Endothelial cell of umbilical vein (primary cell): ENCODE data around the gene CAPG. TPM values are rescaled to one million over a fixed set of nuclear protein-coding genes. Genes with fewer than 3 reads are reported as not detected.

ENCODE experiments used
- BruUV-seq: library from RNA; stranded (reverse); fragments of 400-500 nt; replicated peaks from 2 replicates; lab custom pipeline; 2021; lab: Mats Ljungman, UMichigan
- CTCF ChIA-PET: fragments of 300-600, 350-600 bp; sonication (Branson Sonifier 250); formaldehyde crosslinking; loops from one replicate; lab custom pipeline; 2021; ENCODE audit warnings: antibody characterized with exemption, inconsistent platforms; lab: Charles Lee
- POLR2A ChIA-PET: fragments of 300-600, 350-600 bp; sonication (Branson Sonifier 250); formaldehyde crosslinking; loops from one replicate; lab custom pipeline; 2021; ENCODE audit warnings: antibody characterized with exemption, inconsistent platforms; lab: Charles Lee
- DNase-seq: peaks from one replicate; pipeline ENCODE4 v3.0.0-alpha.2; 2011; ENCODE audit warnings: low read depth, low spot score
- FAIRE-seq: peaks from 2 replicates; lab custom pipeline; 2011; peaks lifted over from hg19 to GRCh38; lab: Jason Lieb, UNC
- H2AFZ ChIP-seq: 2 replicates; pipeline ENCODE4 v1.6.0; 2012; ENCODE audit warnings: low read depth, low read length, control low read depth, inconsistent platforms
- H3K27ac ChIP-seq: 2 replicates; pipeline ENCODE4 v1.5.1; 2011; ENCODE audit warnings: low read depth, mild to moderate bottlenecking, control low read depth, low read length, moderate library complexity; ENCODE audit not compliant: insufficient read depth
- H3K27me3 ChIP-seq, 2 experiments: 2 replicates each; pipeline versions ENCODE4 v1.6.0 to v1.6.1; 2011; ENCODE audit warnings: low read length in 2 of 2, mixed read lengths in 1 of 2; ENCODE audit not compliant: control insufficient read depth in 2 of 2, insufficient read depth in 2 of 2
- H3K36me3 ChIP-seq, 2 experiments: 2 replicates in 1 of 2; 3 replicates in 1 of 2; pipeline ENCODE4 v1.5.1; 2011; ENCODE audit warnings: low read length in 2 of 2, mild to moderate bottlenecking in 1 of 2, moderate library complexity in 1 of 2; ENCODE audit not compliant: control insufficient read depth in 2 of 2, insufficient read depth in 2 of 2; ENCODE audit errors: extremely low read depth in 1 of 2
- H3K4me1 ChIP-seq: 3 replicates; pipeline ENCODE4 v1.5.1; 2011; ENCODE audit warnings: mild to moderate bottlenecking, low read length; ENCODE audit not compliant: control insufficient read depth, insufficient read depth; ENCODE audit errors: extremely low read depth
- H3K4me2 ChIP-seq: 2 replicates; pipeline ENCODE4 v1.6.1; 2011; ENCODE audit warnings: low read length, control low read depth, mixed read lengths; ENCODE audit not compliant: insufficient read depth
- H3K4me3 ChIP-seq, 3 experiments: fragments of 200-600 bp in 1 of 3; sonication (generic), shearing (Covaris generic) in 1 of 3; replicated peaks in 1 of 3; 2 replicates each; pipeline ENCODE4 v1.5.1; 2011 to 2016; ENCODE audit warnings: control low read depth in 3 of 3, low read length in 3 of 3, mild to moderate bottlenecking in 2 of 3, inconsistent platforms in 1 of 3, low read depth in 1 of 3, moderate library complexity in 1 of 3; ENCODE audit not compliant: insufficient read depth in 1 of 3
- H3K79me2 ChIP-seq: 2 replicates; pipeline ENCODE4 v1.6.0; 2012; ENCODE audit warnings: low read length, inconsistent platforms; ENCODE audit not compliant: control insufficient read depth, insufficient read depth
- H3K9ac ChIP-seq: replicated peaks from 2 replicates; pipeline ENCODE3; 2011; ENCODE audit warnings: low read length, control low read depth; ENCODE audit not compliant: insufficient read depth; ENCODE audit errors: extremely low read depth
- H3K9me1 ChIP-seq: replicated peaks from 3 replicates; pipeline ENCODE4 v1.6.0; 2011; ENCODE audit warnings: mild to moderate bottlenecking, low read length; ENCODE audit not compliant: control insufficient read depth, insufficient read depth; ENCODE audit errors: extremely low read depth
- H3K9me3 ChIP-seq: replicated peaks from 2 replicates; pipeline ENCODE4 v1.5.1; 2012; ENCODE audit warnings: low read length, inconsistent platforms; ENCODE audit not compliant: control insufficient read depth, insufficient read depth
- H4K20me1 ChIP-seq: replicated peaks from 2 replicates; pipeline ENCODE3; 2011; ENCODE audit warnings: mild to moderate bottlenecking, low read length; ENCODE audit not compliant: control insufficient read depth, insufficient read depth; ENCODE audit errors: extremely low read depth
- EZH2 ChIP-seq: IDR thresholded peaks from 2 replicates; pipeline ENCODE4 v1.6.1; 2012; ENCODE audit warnings: borderline replicate concordance, low read depth, mild to moderate bottlenecking, moderate library complexity, low read length, inconsistent platforms; ENCODE audit not compliant: severe bottlenecking
- FOS ChIP-seq: IDR thresholded peaks from 2 replicates; pipeline ENCODE4 v1.6.1; 2011; ENCODE audit warnings: mild to moderate bottlenecking, low read length, moderate library complexity, borderline replicate concordance; ENCODE audit not compliant: insufficient read depth
- GATA2 ChIP-seq: IDR thresholded peaks from 2 replicates; pipeline ENCODE4 v1.7.0; 2011; ENCODE audit warnings: low read depth, mild to moderate bottlenecking, moderate library complexity, mixed read lengths, low read length; ENCODE audit not compliant: insufficient read length, insufficient read depth
- JUN ChIP-seq: IDR thresholded peaks from 2 replicates; pipeline ENCODE4 v1.6.1; 2011; ENCODE audit warnings: borderline replicate concordance, low read depth; ENCODE audit not compliant: insufficient read length, insufficient read depth
- MYC ChIP-seq: IDR thresholded peaks from one replicate; pipeline ENCODE4 v1.6.1; 2011; ENCODE audit warnings: mild to moderate bottlenecking, low read depth, low read length
- POLR2A ChIP-seq: IDR thresholded peaks from 2 replicates; pipeline ENCODE4 v1.6.1; 2012; ENCODE audit warnings: low read depth, mild to moderate bottlenecking, control low read depth, low read length
- POLR2AphosphoS5 ChIP-seq: IDR thresholded peaks from 2 replicates; pipeline ENCODE4 v1.6.1; 2012; ENCODE audit warnings: low read depth, mild to moderate bottlenecking, control low read depth, low read length, moderate library complexity; ENCODE audit not compliant: insufficient read depth
- dilution Hi-C: fragments of 300-500 bp; cut with MboI; formaldehyde crosslinking; loops from one replicate; pipeline ENCODE4 v1.15.0; 2019; ENCODE audit warnings: low sequenced_read_pairs; ENCODE audit not compliant: extremely low pct_ligation_motif_present
- intact Hi-C: fragments of 100-400 bp; cut with micrococcal nuclease; formaldehyde crosslinking; loops from one replicate; pipeline ENCODE4 v1.10.0; 2022
- polyA plus RNA-seq, 4 experiments: library from polyadenylated mRNA; depleted of rRNA in 3 of 4; stranded (reverse) in 3 of 4; unstranded in 1 of 4; fragments of >200 nt; gene quantifications; 2 replicates each; pipeline versions ENCODE4 v1.2.1 to v1.2.3, GENCODE V29; 2011 to 2012; ENCODE audit warnings: missing spikeins in 1 of 4
- total RNA-seq: library from RNA; stranded (reverse); gene quantifications from 2 replicates; pipeline ENCODE4 v1.2.3, GENCODE V29; 2021
- TF ChIP-seq, protein P1 (sequence below), 2 donors: IDR thresholded peaks; 1 replicate in 1 of 2; 2 replicates in 1 of 2; pipeline ENCODE4 v1.5.1; 2011; ENCODE audit warnings: low read length in 2 of 2, mild to moderate bottlenecking in 2 of 2, moderate library complexity in 2 of 2, control low read depth in 1 of 2, inconsistent platforms in 1 of 2, low read depth in 1 of 2; ENCODE audit not compliant: insufficient read depth in 1 of 2; ENCODE audit errors: extremely low read depth in 1 of 2
- TF ChIP-seq, protein P2 (sequence below): IDR thresholded peaks from 2 replicates; pipeline ENCODE4 v1.6.1; 2011; ENCODE audit not compliant: insufficient read depth, insufficient read length

The CAPG gene
- total and polyA plus RNA-seq, 2 donors (not counting 3 experiments of a cell fraction or from before 2014, with no cell fraction given): 107 to 115 TPM

DNA sequence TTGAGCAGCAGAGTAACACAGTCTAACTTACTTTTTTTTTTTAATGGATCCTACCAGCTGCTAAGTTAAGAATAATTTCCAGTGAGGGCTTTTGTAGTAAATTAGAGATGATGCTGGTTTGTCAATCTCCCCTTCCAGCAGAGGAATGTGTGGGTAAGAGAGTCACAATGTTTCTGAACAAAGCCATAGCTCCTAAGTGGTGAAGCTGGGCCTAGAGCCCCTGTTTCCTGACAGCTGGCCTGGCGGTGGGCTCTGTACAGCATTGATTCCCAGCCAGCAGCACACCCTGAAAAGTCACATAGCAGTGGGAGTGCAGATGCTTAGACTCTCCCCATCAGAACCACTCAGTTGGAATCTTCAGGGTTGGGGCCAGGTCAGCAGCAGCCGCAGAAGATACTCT, 24.4 kb downstream of the CAPG start:
- H3K9ac ChIP-seq: no peak overlapping the region
- CTCF ChIA-PET: no interaction called here

More for the DNA sequence above, 24.4 kb downstream of the CAPG start:
- no peaks in the 10 kb centered on the region for H3K79me2 ChIP-seq
- FAIRE-seq (no peak), DNase-seq (no peak)
- intact Hi-C loops (no loop called here), dilution Hi-C loops (no loop called here)
- H3K9me1 ChIP-seq: no peaks in the 10 kb centered on the region
- POLR2A ChIA-PET: no interaction called here
- H3K4me1 ChIP-seq: no peaks in the 10 kb centered on the region
- no peak overlapping the region for H3K27ac ChIP-seq
- no peak overlapping the region for H3K4me3 ChIP-seq
- no TSS peak for BruUV-seq
- H3K36me3 ChIP-seq: peaks cover 3 to 9% of the 10 kb centered on the region in 2 experiments
- H4K20me1 ChIP-seq: no peaks in the 10 kb centered on the region
- H3K27me3 ChIP-seq: no peaks in the 10 kb centered on the region
- no peak overlapping the region for H2AFZ ChIP-seq
- H3K9me3 ChIP-seq: no peaks in the 10 kb centered on the region
- H3K4me2 ChIP-seq: no peak overlapping the region
- TF ChIP-seq POLR2AphosphoS5 (no peak), POLR2A (no peak), JUN (no peak), GATA2 (no peak), FOS (no peak), EZH2 (no peak), MYC (no peak)
- TF ChIP-seq, protein P1, sequence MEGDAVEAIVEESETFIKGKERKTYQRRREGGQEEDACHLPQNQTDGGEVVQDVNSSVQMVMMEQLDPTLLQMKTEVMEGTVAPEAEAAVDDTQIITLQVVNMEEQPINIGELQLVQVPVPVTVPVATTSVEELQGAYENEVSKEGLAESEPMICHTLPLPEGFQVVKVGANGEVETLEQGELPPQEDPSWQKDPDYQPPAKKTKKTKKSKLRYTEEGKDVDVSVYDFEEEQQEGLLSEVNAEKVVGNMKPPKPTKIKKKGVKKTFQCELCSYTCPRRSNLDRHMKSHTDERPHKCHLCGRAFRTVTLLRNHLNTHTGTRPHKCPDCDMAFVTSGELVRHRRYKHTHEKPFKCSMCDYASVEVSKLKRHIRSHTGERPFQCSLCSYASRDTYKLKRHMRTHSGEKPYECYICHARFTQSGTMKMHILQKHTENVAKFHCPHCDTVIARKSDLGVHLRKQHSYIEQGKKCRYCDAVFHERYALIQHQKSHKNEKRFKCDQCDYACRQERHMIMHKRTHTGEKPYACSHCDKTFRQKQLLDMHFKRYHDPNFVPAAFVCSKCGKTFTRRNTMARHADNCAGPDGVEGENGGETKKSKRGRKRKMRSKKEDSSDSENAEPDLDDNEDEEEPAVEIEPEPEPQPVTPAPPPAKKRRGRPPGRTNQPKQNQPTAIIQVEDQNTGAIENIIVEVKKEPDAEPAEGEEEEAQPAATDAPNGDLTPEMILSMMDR (IDR thresholded peaks at IDR 0.05; ENCODE audit: extremely low read depth in 1 of 2, insufficient read depth in 1 of 2, low read depth in 1 of 2, low read length in 2 of 2): no peak
- TF ChIP-seq, protein P2, sequence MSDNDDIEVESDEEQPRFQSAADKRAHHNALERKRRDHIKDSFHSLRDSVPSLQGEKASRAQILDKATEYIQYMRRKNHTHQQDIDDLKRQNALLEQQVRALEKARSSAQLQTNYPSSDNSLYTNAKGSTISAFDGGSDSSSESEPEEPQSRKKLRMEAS: no peak
